Neural cell (in vitro differentiated cells): ENCODE results near the gene MOSMO.

ENCODE experiments used
- CTCF ChIP-seq: fragments of 450-650 bp; IDR thresholded peaks from 2 replicates; pipeline ENCODE4 v1.5.1; 2014; ENCODE audit warnings: antibody characterized with exemption, mild to moderate bottlenecking, moderate library complexity; ENCODE audit not compliant: poor library complexity, severe bottlenecking
- EP300 ChIP-seq: fragments of 450-650 bp; conservative IDR thresholded peaks from 2 replicates; pipeline ENCODE4 v1.6.1; 2014; ENCODE audit warnings: antibody characterized with exemption, mild to moderate bottlenecking, moderate library complexity; ENCODE audit not compliant: poor library complexity, severe bottlenecking
- EZH2 ChIP-seq: fragments of 200-600, 300-800 bp; shearing (Covaris generic), sonication (generic); IDR thresholded peaks from 2 replicates; pipeline ENCODE4 v1.6.1; 2014; ENCODE audit warnings: antibody characterized with exemption, low read length, borderline replicate concordance, mild to moderate bottlenecking; ENCODE audit not compliant: insufficient read depth, poor library complexity, severe bottlenecking
- MXI1 ChIP-seq: fragments of 450-650 bp; conservative IDR thresholded peaks from 2 replicates; pipeline ENCODE4 v1.6.1; 2014; ENCODE audit warnings: antibody characterized with exemption, mild to moderate bottlenecking; ENCODE audit not compliant: poor library complexity, severe bottlenecking
- POLR2AphosphoS5 ChIP-seq: IDR thresholded peaks from 2 replicates; pipeline ENCODE4 v1.6.1; 2012
- RAD21 ChIP-seq: fragments of 450-650 bp; conservative IDR thresholded peaks from 2 replicates; pipeline ENCODE4 v1.6.1; 2014; ENCODE audit warnings: antibody characterized with exemption, mild to moderate bottlenecking, moderate library complexity
- REST ChIP-seq: IDR thresholded peaks from 2 replicates; pipeline ENCODE4 v1.6.1; 2012; ENCODE audit warnings: borderline replicate concordance
- SMC3 ChIP-seq: fragments of 450-650 bp; conservative IDR thresholded peaks from 2 replicates; pipeline ENCODE4 v1.6.1; 2014; ENCODE audit warnings: antibody characterized with exemption, mild to moderate bottlenecking, moderate library complexity; ENCODE audit not compliant: poor library complexity
- TAF1 ChIP-seq: IDR thresholded peaks from 2 replicates; pipeline ENCODE4 v1.6.1; 2012; ENCODE audit warnings: low read depth

- TF ChIP-seq CTCF, result no peak
- TF ChIP-seq EZH2, result no peak
- TF ChIP-seq RAD21, result no peak
- no peak for TF ChIP-seq EP300
- no peak for TF ChIP-seq POLR2AphosphoS5
- TF ChIP-seq REST, result no peak
- no peak for TF ChIP-seq TAF1
- TF ChIP-seq SMC3, result no peak
- TF ChIP-seq MXI1, result no peak
These were observed 70.7 kb downstream of the MOSMO start for GRCh38 chr16:22078656-22079055.
